Neural progenitor cell (in vitro differentiated cells): ENCODE data around the gene RPUSD2.

Source experiments
- EZH2 ChIP-seq: fragments of 200-600 bp; sonication (generic); IDR thresholded peaks from 2 replicates; pipeline ENCODE4 v1.6.1; 2017; ENCODE audit warnings: antibody characterized with exemption, mild to moderate bottlenecking, moderate library complexity
- TF ChIP-seq, protein P1 (sequence below): fragments of 200-600 bp; sonication (generic); IDR thresholded peaks from 2 replicates; pipeline ENCODE4 v1.5.1; 2017; ENCODE audit warnings: antibody characterized with exemption, mild to moderate bottlenecking

DNA sequence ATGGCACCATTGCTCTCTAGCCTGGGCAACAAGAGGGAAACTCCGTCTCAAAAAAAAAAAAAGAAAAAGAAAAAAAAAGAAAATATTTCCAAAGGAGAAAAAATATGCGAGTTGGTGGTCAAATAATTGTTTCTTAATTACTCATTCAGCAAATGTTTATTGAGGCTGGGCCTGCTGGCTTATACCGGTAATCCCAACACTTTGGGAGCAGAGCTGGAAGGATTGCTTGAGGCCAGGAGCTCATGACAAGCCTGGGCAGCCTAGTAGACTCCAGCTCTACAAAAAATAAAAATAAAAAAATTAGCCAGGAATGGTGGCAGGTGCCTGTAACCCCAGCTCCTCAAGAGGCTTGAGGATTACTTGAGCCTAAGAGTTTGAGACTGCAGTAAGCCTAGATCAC is 29.0 kb downstream of the RPUSD2 start:
- TF ChIP-seq, protein P1, sequence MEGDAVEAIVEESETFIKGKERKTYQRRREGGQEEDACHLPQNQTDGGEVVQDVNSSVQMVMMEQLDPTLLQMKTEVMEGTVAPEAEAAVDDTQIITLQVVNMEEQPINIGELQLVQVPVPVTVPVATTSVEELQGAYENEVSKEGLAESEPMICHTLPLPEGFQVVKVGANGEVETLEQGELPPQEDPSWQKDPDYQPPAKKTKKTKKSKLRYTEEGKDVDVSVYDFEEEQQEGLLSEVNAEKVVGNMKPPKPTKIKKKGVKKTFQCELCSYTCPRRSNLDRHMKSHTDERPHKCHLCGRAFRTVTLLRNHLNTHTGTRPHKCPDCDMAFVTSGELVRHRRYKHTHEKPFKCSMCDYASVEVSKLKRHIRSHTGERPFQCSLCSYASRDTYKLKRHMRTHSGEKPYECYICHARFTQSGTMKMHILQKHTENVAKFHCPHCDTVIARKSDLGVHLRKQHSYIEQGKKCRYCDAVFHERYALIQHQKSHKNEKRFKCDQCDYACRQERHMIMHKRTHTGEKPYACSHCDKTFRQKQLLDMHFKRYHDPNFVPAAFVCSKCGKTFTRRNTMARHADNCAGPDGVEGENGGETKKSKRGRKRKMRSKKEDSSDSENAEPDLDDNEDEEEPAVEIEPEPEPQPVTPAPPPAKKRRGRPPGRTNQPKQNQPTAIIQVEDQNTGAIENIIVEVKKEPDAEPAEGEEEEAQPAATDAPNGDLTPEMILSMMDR: no peak
- no peak for TF ChIP-seq EZH2
